Spleen (tissue), 11 donors: ENCODE results near the gene VAC14. TPM values are rescaled to one million over a fixed set of nuclear protein-coding genes. Genes with fewer than 3 reads are reported as not detected.
A peak's percentile ranks its signal among the peaks of the same experiment; 100 is the strongest.

Experiments
- DNase-seq: peaks from one replicate; pipeline ENCODE4 v3.0.0-alpha.2; 2020
- H3K27ac ChIP-seq, 8 donors: fragments of 200-600 bp; sonication (generic) in 7 of 8; 1 replicate in 4 of 8; 2 replicates in 4 of 8; pipeline versions ENCODE4 v1.5.0 to v1.8.0; 2016 to 2021; ENCODE audit warnings: inconsistent platforms in 4 of 8, mild to moderate bottlenecking in 4 of 8, moderate library complexity in 1 of 8
- H3K27me3 ChIP-seq, 7 donors: fragments of 200-600 bp; sonication (generic) in 6 of 7; replicated peaks in 1 of 7; 1 replicate in 4 of 7; 2 replicates in 3 of 7; pipeline versions ENCODE4 v1.5.0 to v1.8.0; 2016 to 2021; ENCODE audit warnings: inconsistent platforms in 3 of 7, mild to moderate bottlenecking in 1 of 7
- H3K36me3 ChIP-seq, 6 donors: fragments of 200-600 bp; sonication (generic) in 5 of 6; 1 replicate in 4 of 6; 2 replicates in 2 of 6; pipeline versions ENCODE4 v1.5.0 to v1.8.0; 2016 to 2021; ENCODE audit warnings: inconsistent platforms in 2 of 6
- H3K4me1 ChIP-seq, 6 donors: fragments of 200-600 bp; sonication (generic) in 5 of 6; 1 replicate in 3 of 6; 2 replicates in 3 of 6; pipeline versions ENCODE4 v1.5.0 to v1.8.0; 2016 to 2021; ENCODE audit warnings: inconsistent platforms in 3 of 6
- H3K4me3 ChIP-seq, 8 donors: fragments of 200-600 bp; sonication (generic) in 7 of 8; 1 replicate in 4 of 8; 2 replicates in 4 of 8; pipeline versions ENCODE4 v1.5.0 to v1.8.0; 2016 to 2021; ENCODE audit warnings: inconsistent platforms in 4 of 8, mild to moderate bottlenecking in 4 of 8, moderate library complexity in 2 of 8
- H3K9me3 ChIP-seq, 8 donors: fragments of 200-600 bp; sonication (generic) in 7 of 8; 1 replicate in 4 of 8; 2 replicates in 4 of 8; pipeline versions ENCODE4 v1.5.0 to v1.8.0; 2016 to 2021; ENCODE audit warnings: inconsistent platforms in 4 of 8
- POLR2A ChIP-seq, 3 donors: fragments of 450-650 bp; IDR thresholded peaks; one replicate each; pipeline ENCODE4 v1.5.1; 2017; ENCODE audit warnings: antibody characterized with exemption in 3 of 3, mild to moderate bottlenecking in 1 of 3
- POLR2AphosphoS5 ChIP-seq, 3 donors: sonication (generic); formaldehyde crosslinking; IDR thresholded peaks; one replicate each; pipeline ENCODE4 v1.5.1; 2017; ENCODE audit warnings: antibody characterized with exemption in 3 of 3
- WGBS, 5 donors: extraction: QIAGEN DNeasy Blood & Tissue Kit in 3 of 5; methylation state at CpG; one replicate each; pipeline versions ENCODE4 v1.1.5 to v1.1.7; 2013 to 2018; 5-methylcytosine and 5-hydroxymethylcytosine counted together
- intact Hi-C: fragments of 100-400 bp; cut with DNase I; formaldehyde crosslinking; loops from one replicate; pipeline ENCODE4 v1.15.0; 2023; ENCODE audit warnings: low total_unique reads
- polyA plus RNA-seq, 3 donors: library from polyadenylated mRNA; stranded (reverse); fragments of 200-250 nt; gene quantifications; one replicate each; pipeline ENCODE4 v1.2.1, GENCODE V29; 2013
- total RNA-seq, 7 donors: library from RNA; depleted of rRNA in 3 of 7; stranded (reverse); fragments of >200 nt in 3 of 7; fragmentation: NEBNext Ultra II Directional in 4 of 7; extraction: Animal tissue kit (Norgen Biotek cat#: 25700) in 4 of 7; gene quantifications; one replicate each; pipeline versions ENCODE4 v1.1.0 to v1.2.1, GENCODE V29; 2016 to 2021
- TF ChIP-seq, protein P1 (sequence below), 11 experiments: fragments of 200-600 bp in 7 of 11; fragments of 450-650 bp in 4 of 11; sonication (generic) in 4 of 11; IDR thresholded peaks in 8 of 11; conservative IDR thresholded peaks in 3 of 11; 1 replicate in 7 of 11; 2 replicates in 4 of 11; pipeline versions ENCODE4 v1.4.0 to v1.8.0; 2016 to 2021; ENCODE audit warnings: antibody characterized with exemption in 11 of 11, inconsistent platforms in 4 of 11, mild to moderate bottlenecking in 1 of 11
- donor health status: healthy with polysubstance abuse.
- donor health status: DM: no; HTN: no; CAD: no; lungs with moderate emphysema.
- donor health status: DM: no; HTN: no; CAD: no.
- donor health status: Bipolar disorder and iron deficiency.
- donor health status: healthy.
- donor health status: DM: no; HTN: no; CAD: no.
- donor health status: DM: yes; HTN: yes; CAD: no.

The VAC14 gene
- total and polyA plus RNA-seq, 10 donors = 29.1 to 70.0 (median 48.1) TPM

DNA sequence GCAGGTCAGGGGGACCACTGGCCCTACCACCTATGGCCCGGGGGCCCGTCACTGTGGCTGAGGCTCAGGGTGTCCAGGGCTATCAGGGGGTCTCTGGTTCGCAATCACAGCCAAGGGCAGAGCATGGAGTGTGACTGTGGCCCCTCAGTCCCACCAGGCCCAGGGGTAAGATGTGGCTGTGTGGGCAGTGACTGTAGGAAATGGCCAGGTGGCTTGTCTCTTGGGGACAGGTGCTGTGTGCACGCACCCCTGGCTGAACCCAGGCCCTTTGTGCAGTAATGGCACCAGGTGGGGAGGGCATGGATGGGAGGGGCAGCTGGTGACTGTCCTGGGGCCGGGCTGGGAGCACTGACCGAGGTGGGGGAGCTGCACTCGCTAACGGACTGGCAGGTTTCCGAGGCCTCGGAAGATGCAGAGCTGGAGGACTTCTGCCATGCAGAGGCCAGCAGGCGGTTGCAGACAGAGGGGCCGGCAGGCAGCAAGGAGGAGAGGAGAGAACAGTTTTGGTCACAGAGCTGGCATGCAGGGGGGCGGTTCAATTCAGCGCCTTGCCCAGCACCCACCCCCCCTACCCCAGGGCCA is 135.8 kb downstream of the VAC14 start:
- no peaks in the 10 kb centered on the region for H3K9me3 ChIP-seq
- peaks cover 0 to 47% (median 14%) of the 10 kb centered on the region in 6 donors for H3K4me1 ChIP-seq
- TF ChIP-seq POLR2AphosphoS5 (IDR thresholded peaks at IDR 0.05) (peak in 2 of 3 donors; percentile 6 to 40), POLR2A (IDR thresholded peaks at IDR 0.05) (no peak)
- TF ChIP-seq, protein P1, sequence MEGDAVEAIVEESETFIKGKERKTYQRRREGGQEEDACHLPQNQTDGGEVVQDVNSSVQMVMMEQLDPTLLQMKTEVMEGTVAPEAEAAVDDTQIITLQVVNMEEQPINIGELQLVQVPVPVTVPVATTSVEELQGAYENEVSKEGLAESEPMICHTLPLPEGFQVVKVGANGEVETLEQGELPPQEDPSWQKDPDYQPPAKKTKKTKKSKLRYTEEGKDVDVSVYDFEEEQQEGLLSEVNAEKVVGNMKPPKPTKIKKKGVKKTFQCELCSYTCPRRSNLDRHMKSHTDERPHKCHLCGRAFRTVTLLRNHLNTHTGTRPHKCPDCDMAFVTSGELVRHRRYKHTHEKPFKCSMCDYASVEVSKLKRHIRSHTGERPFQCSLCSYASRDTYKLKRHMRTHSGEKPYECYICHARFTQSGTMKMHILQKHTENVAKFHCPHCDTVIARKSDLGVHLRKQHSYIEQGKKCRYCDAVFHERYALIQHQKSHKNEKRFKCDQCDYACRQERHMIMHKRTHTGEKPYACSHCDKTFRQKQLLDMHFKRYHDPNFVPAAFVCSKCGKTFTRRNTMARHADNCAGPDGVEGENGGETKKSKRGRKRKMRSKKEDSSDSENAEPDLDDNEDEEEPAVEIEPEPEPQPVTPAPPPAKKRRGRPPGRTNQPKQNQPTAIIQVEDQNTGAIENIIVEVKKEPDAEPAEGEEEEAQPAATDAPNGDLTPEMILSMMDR (IDR thresholded peaks at IDR 0.05 in 8 of 11, conservative IDR thresholded peaks at IDR 0.05 in 3 of 11) = no peak
- peak overlapping the region in 4 of 8 donors; percentile 68 to 73 (median 70) for H3K27ac ChIP-seq
- DNase-seq = no peak
- H3K4me3 ChIP-seq = no peak overlapping the region
- peaks cover 0 to 91% (median 47%) of the 10 kb centered on the region in 6 donors for H3K36me3 ChIP-seq
- H3K27me3 ChIP-seq = no peaks in the 10 kb centered on the region
- WGBS, 5 donors = 79 to 94% (median 87%) methylated on average over 11 to 14 of the region's 14 CpGs
- intact Hi-C loops = no loop called here

DNA sequence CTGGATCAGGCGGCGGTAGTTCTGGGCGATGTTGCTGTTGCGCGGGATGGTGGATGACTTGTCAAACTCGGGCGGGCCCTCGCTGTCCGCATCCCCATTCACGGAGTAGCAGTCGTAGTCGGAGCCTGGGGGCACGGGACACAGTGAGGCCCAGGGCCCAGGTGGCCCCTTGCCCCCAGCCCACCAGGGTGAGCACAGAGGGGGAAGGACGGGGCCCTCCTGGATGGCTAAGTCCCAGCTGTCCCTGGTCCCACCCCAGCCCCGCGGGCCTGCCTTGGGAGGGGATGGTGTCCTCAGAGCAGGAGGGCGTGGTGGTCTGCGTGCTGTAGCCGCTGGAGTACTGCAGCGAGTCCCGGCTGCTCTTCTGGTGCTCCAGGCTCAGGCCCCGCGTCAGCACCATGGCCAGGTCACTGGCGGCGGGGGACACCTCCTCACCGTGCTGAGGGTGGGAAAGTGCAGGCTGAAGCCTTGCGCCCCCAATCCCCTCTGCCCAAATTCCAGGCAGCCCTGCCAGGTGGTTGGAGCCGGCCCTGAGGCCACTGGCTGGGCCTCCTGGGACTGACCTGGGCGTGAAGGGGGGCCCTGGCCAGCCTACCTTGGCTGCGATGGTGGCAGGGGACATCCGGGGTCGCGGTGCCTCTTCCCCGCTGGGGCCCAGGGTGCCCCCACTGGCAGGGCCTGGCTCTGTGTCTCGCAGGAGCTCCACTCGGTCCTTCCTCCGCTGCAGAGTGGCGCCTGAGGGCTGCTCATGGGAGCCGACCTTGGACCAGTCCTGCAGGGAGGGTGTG is 136.4 kb downstream of the VAC14 start:
- Histone ChIP-seq H3K4me3 (no peak overlapping the region), H3K36me3 (peaks cover 0 to 91% (median 40%) of the 10 kb centered on the region in 6 donors), H3K27ac (peak overlapping the region in 4 of 8 donors; percentile 68 to 73 (median 70)), H3K27me3 (no peaks in the 10 kb centered on the region), H3K9me3 (no peaks in the 10 kb centered on the region), H3K4me1 (peaks cover 0 to 52% (median 14%) of the 10 kb centered on the region in 6 donors)
- intact Hi-C loops = no loop called here
- 84 to 94% (median 88%) methylated on average over 21 to 39 of the region's 39 CpGs for WGBS, 5 donors
- peak; percentile 67 for DNase-seq
- TF ChIP-seq POLR2AphosphoS5 (IDR thresholded peaks at IDR 0.05) (peak in 2 of 3 donors; percentile 43 to 63), POLR2A (IDR thresholded peaks at IDR 0.05) (no peak)
- TF ChIP-seq, protein P1 (IDR thresholded peaks at IDR 0.05 in 8 of 11, conservative IDR thresholded peaks at IDR 0.05 in 3 of 11) = no peak

DNA sequence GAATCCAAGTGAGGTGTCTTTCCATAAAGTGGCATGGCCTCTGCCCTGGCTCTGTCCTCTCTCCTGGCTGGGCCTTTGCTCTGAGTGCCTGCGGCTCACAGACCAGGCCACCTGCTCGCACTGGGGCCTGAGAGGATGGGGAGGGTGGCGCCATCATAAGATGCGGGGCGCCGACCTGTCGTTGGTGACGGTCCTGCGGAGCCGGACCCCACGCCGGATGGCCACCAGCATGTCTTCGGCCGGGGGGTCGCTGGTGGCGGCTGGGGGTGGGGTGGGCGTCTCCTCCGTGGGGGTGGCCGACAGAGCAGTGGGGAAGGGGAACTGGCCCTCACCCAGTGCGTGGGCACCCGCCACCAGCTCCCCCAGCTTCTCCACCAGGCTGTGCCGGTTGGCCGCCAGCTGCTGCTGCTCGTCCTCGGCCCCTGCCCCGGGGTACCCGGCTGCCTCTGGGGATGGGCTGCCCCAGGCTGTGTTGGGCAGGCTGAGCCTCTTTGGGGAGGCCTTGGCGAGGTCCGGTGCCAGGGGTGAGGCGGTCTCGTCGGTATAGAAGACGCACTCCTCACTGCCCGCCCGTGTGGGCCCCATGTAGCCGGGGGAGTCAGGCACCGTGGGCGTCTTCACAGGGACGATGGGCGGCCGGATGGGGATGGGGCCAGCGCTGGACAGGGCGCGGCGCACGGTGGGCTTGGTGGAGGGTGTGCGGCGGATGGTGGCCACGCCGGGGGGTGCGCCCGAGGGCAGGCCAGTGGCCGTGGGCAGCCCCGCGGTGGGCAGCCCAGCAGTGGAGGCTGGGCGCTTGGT is 137.2 kb downstream of the VAC14 start:
- Histone ChIP-seq H3K36me3 (peaks cover 0 to 91% (median 38%) of the 10 kb centered on the region in 6 donors), H3K27ac (peak overlapping the region in 7 of 8 donors; percentile 3 to 73 (median 68)), H3K4me3 (no peak overlapping the region), H3K27me3 (no peaks in the 10 kb centered on the region), H3K9me3 (no peaks in the 10 kb centered on the region), H3K4me1 (peaks cover 0 to 52% (median 14%) of the 10 kb centered on the region in 6 donors)
- intact Hi-C loops = no loop called here
- peak; percentile 71 for DNase-seq
- 89 to 93% (median 91%) methylated on average over 30 to 56 of the region's 56 CpGs for WGBS, 5 donors
- TF ChIP-seq, protein P1 (IDR thresholded peaks at IDR 0.05 in 8 of 11, conservative IDR thresholded peaks at IDR 0.05 in 3 of 11) = no peak
- TF ChIP-seq POLR2A (IDR thresholded peaks at IDR 0.05) (no peak), POLR2AphosphoS5 (IDR thresholded peaks at IDR 0.05) (peak; percentile 54 to 75 (median 68))
